B cell (primary cell): Measurements from ENCODE around the gene ETFB. TPM values are rescaled to one million over a fixed set of nuclear protein-coding genes. Genes with fewer than 3 reads are reported as not detected.

Source experiments
- ATAC-seq: fragments of 200-7000 bp; cut with Tn5 transposase; one replicate; pipeline ENCODE4 v1.10.0; 2021; ENCODE audit warnings: low read depth, mild to moderate bottlenecking, moderate number of reproducible peaks, moderate library complexity
- CTCF ChIA-PET: fragments of 350-600 bp; sonication (Branson Sonifier 250); formaldehyde crosslinking; loops from one replicate; lab custom pipeline; 2021; ENCODE audit warnings: antibody characterized with exemption, inconsistent platforms; lab: Charles Lee
- POLR2A ChIA-PET: fragments of 350-600 bp; sonication (Branson Sonifier 250); formaldehyde crosslinking; loops from one replicate; lab custom pipeline; 2021; ENCODE audit warnings: antibody characterized with exemption; lab: Charles Lee
- DNase-seq: peaks from one replicate; pipeline ENCODE4 v3.0.0; 2013
- H2AFZ ChIP-seq: 2 replicates; pipeline ENCODE4 v1.6.1; 2012; ENCODE audit warnings: mild to moderate bottlenecking, low read depth, low read length; ENCODE audit not compliant: insufficient read depth, poor library complexity, severe bottlenecking
- H3K27ac ChIP-seq, 2 donors: 1 replicate in 1 of 2; 2 replicates in 1 of 2; pipeline ENCODE4 v1.5.1; 2012 to 2013; ENCODE audit warnings: low read length in 2 of 2, mild to moderate bottlenecking in 2 of 2, moderate library complexity in 1 of 2
- H3K27me3 ChIP-seq, 4 experiments: fragments of 200-600 bp in 1 of 4; sonication (generic) in 1 of 4; replicated peaks in 1 of 4; 1 replicate in 2 of 4; 2 replicates in 2 of 4; pipeline versions ENCODE4 v1.6.1 to v1.7.0; 2013 to 2016; ENCODE audit warnings: low read length in 3 of 4, mild to moderate bottlenecking in 2 of 4, mixed read lengths in 1 of 4, moderate library complexity in 1 of 4; ENCODE audit not compliant: insufficient read depth in 4 of 4, control insufficient read depth in 3 of 4; ENCODE audit errors: control extremely low read depth in 1 of 4
- H3K36me3 ChIP-seq, 2 experiments: replicated peaks in 1 of 2; 1 replicate in 1 of 2; 2 replicates in 1 of 2; pipeline versions ENCODE4 v1.6.1 to v1.7.1; 2013; ENCODE audit warnings: low read length in 1 of 2; ENCODE audit not compliant: insufficient read depth in 2 of 2, control insufficient read depth in 1 of 2; ENCODE audit errors: control extremely low read depth in 1 of 2, extremely low read depth in 1 of 2
- H3K4me1 ChIP-seq, 2 donors: fragments of 200-600 bp in 1 of 2; sonication (generic) in 1 of 2; 1 replicate in 1 of 2; 2 replicates in 1 of 2; pipeline versions ENCODE4 v1.5.1 to v1.6.1; 2013 to 2017; ENCODE audit warnings: low read length in 2 of 2; ENCODE audit not compliant: control insufficient read depth in 2 of 2, insufficient read depth in 2 of 2
- H3K4me2 ChIP-seq: replicated peaks from 2 replicates; pipeline ENCODE3; 2012; ENCODE audit warnings: mild to moderate bottlenecking, low read depth, low read length; ENCODE audit not compliant: poor library complexity, severe bottlenecking
- H3K4me3 ChIP-seq, 5 experiments: fragments of 200-600 bp in 1 of 5; sonication (generic) in 1 of 5; 1 replicate in 3 of 5; 2 replicates in 2 of 5; pipeline versions ENCODE4 v1.5.1 to v1.7.0; 2011 to 2016; ENCODE audit warnings: low read length in 4 of 5, mild to moderate bottlenecking in 4 of 5, low read depth in 2 of 5, control low read depth in 1 of 5, moderate library complexity in 1 of 5; ENCODE audit not compliant: insufficient read depth in 1 of 5; ENCODE audit errors: control extremely low read depth in 1 of 5, extremely low read depth in 1 of 5
- H3K79me2 ChIP-seq: fragments of 200-600 bp; sonication (generic); one replicate; pipeline ENCODE4 v1.6.0; 2016; ENCODE audit warnings: low read length; ENCODE audit not compliant: control insufficient read depth, insufficient read depth
- H3K9ac ChIP-seq: fragments of 200-600 bp; sonication (generic); 2 replicates; pipeline ENCODE4 v1.6.1; 2017; ENCODE audit warnings: mild to moderate bottlenecking, low read length, moderate library complexity
- H3K9me3 ChIP-seq, 3 donors: one replicate each; pipeline versions ENCODE4 v1.6.1 to v1.7.1; 2013; ENCODE audit warnings: low read length in 2 of 3; ENCODE audit not compliant: control insufficient read depth in 2 of 3, insufficient read depth in 1 of 3; ENCODE audit errors: control extremely low read depth in 1 of 3
- H4K20me1 ChIP-seq: 2 replicates; pipeline ENCODE4 v1.6.0; 2012; ENCODE audit warnings: mild to moderate bottlenecking, low read length; ENCODE audit not compliant: insufficient read depth, control insufficient read depth, poor library complexity, severe bottlenecking
- H3K27ac Mint-ChIP-seq: one replicate; pipeline ENCODE4 v1.8.0; 2021; ENCODE audit warnings: mixed read lengths
- H3K27me3 Mint-ChIP-seq: one replicate; pipeline ENCODE4 v1.8.0; 2021; ENCODE audit warnings: mixed read lengths
- H3K4me1 Mint-ChIP-seq: one replicate; pipeline ENCODE4 v1.8.0; 2021; ENCODE audit warnings: mixed read lengths
- H3K4me3 Mint-ChIP-seq: one replicate; pipeline ENCODE4 v1.8.0; 2021; ENCODE audit warnings: mixed read lengths
- H3K9me3 Mint-ChIP-seq: one replicate; pipeline ENCODE4 v1.8.0; 2022; ENCODE audit warnings: mixed read lengths; ENCODE audit not compliant: insufficient read depth
- CTCF ChIP-seq: fragments of 200-600 bp; IDR thresholded peaks from one replicate; pipeline ENCODE4 v1.8.0; 2022; ENCODE audit warnings: antibody characterized with exemption, mild to moderate bottlenecking
- EZH2 ChIP-seq: IDR thresholded peaks from 2 replicates; pipeline ENCODE4 v1.6.1; 2012; ENCODE audit warnings: borderline replicate concordance, low read depth, mild to moderate bottlenecking, moderate library complexity, low read length; ENCODE audit not compliant: insufficient read depth, poor library complexity, severe bottlenecking
- WGBS: methylation state at CpG from one replicate; pipeline ENCODE4 v1.1.5; 2013; ENCODE audit warnings: missing lambda C conversion rate; ENCODE audit not compliant: insufficient coverage; 5-methylcytosine and 5-hydroxymethylcytosine counted together
- intact Hi-C: fragments of 100-400 bp; cut with micrococcal nuclease; formaldehyde crosslinking; loops from one replicate; pipeline ENCODE4 v1.10.0; 2022
- polyA plus RNA-seq: library from polyadenylated mRNA; depleted of rRNA; stranded (reverse); fragments of >200 nt; gene quantifications from 2 replicates; pipeline ENCODE4 v1.2.3, GENCODE V29; 2012
- total RNA-seq, 2 donors: library from RNA; stranded (reverse); fragments of 120-200 nt in 1 of 2; gene quantifications; 1 replicate in 1 of 2; 2 replicates in 1 of 2; pipeline versions ENCODE4 v1.2.3 to v1.2.4, GENCODE V29; 2013 to 2022

ETFB gene
- total and polyA plus RNA-seq, 2 donors (not counting 1 experiment from before 2014, with no cell fraction given): 33.3 to 76.5 TPM

GRCh38 chr19:51410950-51411748 lies 45.0 kb upstream of the ETFB start:
- H3K9me3 Mint-ChIP-seq: no peaks in the 10 kb centered on the region
- H3K9ac ChIP-seq: no peak overlapping the region
- ChIA-PET CTCF (interaction anchor here (1.4 kb wide), 1 partner anchor 26 kb away, joined by 4 read pairs; no protein-coding TSS in a partner anchor), POLR2A (no interaction called here)
- no peaks in the 10 kb centered on the region for H3K27me3 ChIP-seq
- no peak overlapping the region for H3K27ac ChIP-seq
- H3K36me3 ChIP-seq: peaks cover 4 to 37% of the 10 kb centered on the region in 2 experiments
- 98% methylated on average over 4 of the region's 15 CpGs for WGBS
- H3K27me3 Mint-ChIP-seq: no peaks in the 10 kb centered on the region
- ATAC-seq: no peak
- no peaks in the 10 kb centered on the region for H4K20me1 ChIP-seq
- peaks cover 16% of the 10 kb centered on the region for H3K79me2 ChIP-seq
- no peak overlapping the region for H3K4me3 Mint-ChIP-seq
- no peak overlapping the region for H2AFZ ChIP-seq
- TF ChIP-seq CTCF: no peak
- no peak for TF ChIP-seq EZH2
- H3K4me2 ChIP-seq: no peak overlapping the region
- H3K4me1 Mint-ChIP-seq: peaks cover 34% of the 10 kb centered on the region
- intact Hi-C loops: loop anchor here (10.0 kb wide), 1 partner anchor 144 kb away; no protein-coding TSS in a partner anchor
- H3K4me1 ChIP-seq: peaks cover 25 to 40% of the 10 kb centered on the region in 2 donors
- no peak overlapping the region for H3K4me3 ChIP-seq
- no peak for DNase-seq
- H3K9me3 ChIP-seq: no peaks in the 10 kb centered on the region
- no peak overlapping the region for H3K27ac Mint-ChIP-seq
